Suprapubic skin (tissue), 4 donors: ENCODE data around the gene MST1R. TPM values are rescaled to one million over a fixed set of nuclear protein-coding genes. Genes with fewer than 3 reads are reported as not detected.

ENCODE experiments used
- DNase-seq, 2 donors: peaks; one replicate each; pipeline ENCODE4 v3.0.0-alpha.2; 2019; ENCODE audit warnings: low spot score in 2 of 2
- H3K27ac ChIP-seq: fragments of 200-600 bp; sonication (generic); one replicate; pipeline ENCODE4 v1.5.1; 2019
- H3K27me3 ChIP-seq: fragments of 200-600 bp; sonication (generic); one replicate; pipeline ENCODE4 v1.5.1; 2019
- H3K36me3 ChIP-seq: fragments of 200-600 bp; sonication (generic); one replicate; pipeline ENCODE4 v1.5.1; 2019
- H3K4me1 ChIP-seq: fragments of 200-600 bp; sonication (generic); one replicate; pipeline ENCODE4 v1.5.1; 2019
- H3K4me3 ChIP-seq: fragments of 200-600 bp; sonication (generic); one replicate; pipeline ENCODE4 v1.5.1; 2019; ENCODE audit warnings: mild to moderate bottlenecking
- H3K9me3 ChIP-seq: fragments of 200-600 bp; sonication (generic); one replicate; pipeline ENCODE4 v1.5.1; 2019
- CTCF ChIP-seq, 2 donors: fragments of 200-600 bp in 1 of 2; fragments of 450-650 bp in 1 of 2; sonication (generic) in 1 of 2; IDR thresholded peaks; one replicate each; pipeline ENCODE4 v1.5.1; 2016 to 2019; ENCODE audit warnings: antibody characterized with exemption in 2 of 2, mild to moderate bottlenecking in 1 of 2, moderate library complexity in 1 of 2
- EP300 ChIP-seq: sonication (generic); formaldehyde crosslinking; IDR thresholded peaks from one replicate; pipeline ENCODE4 v1.6.1; 2017; ENCODE audit warnings: antibody characterized with exemption
- POLR2A ChIP-seq, 2 donors: fragments of 450-650 bp; IDR thresholded peaks; one replicate each; pipeline ENCODE4 v1.6.1; 2017; ENCODE audit warnings: antibody characterized with exemption in 2 of 2, mild to moderate bottlenecking in 2 of 2, moderate library complexity in 2 of 2
- POLR2AphosphoS5 ChIP-seq, 3 donors: sonication (generic); formaldehyde crosslinking; IDR thresholded peaks; one replicate each; pipeline ENCODE4 v1.6.1; 2017; ENCODE audit warnings: antibody characterized with exemption in 3 of 3
- WGBS: methylation state at CpG from one replicate; pipeline ENCODE4 v1.1.5; 2018; 5-methylcytosine and 5-hydroxymethylcytosine counted together
- total RNA-seq, 4 donors: library from RNA; depleted of rRNA; stranded (reverse); fragments of >200 nt; gene quantifications; one replicate each; pipeline ENCODE4 v1.1.0, GENCODE V29; 2016

Gene MST1R
- total RNA-seq, 4 donors from 2014 or later = 37.7 to 129 (median 53.8) TPM

GRCh38 chr3:49929291-49930167, 25.9 kb upstream of the MST1R start, which contains the start of gene MON1A:
Gene MON1A (minus strand): TSS chr3:49929811. CDS start chr3:49913346, 16,465 bp downstream.
- peaks cover 22% of the 10 kb centered on the region for H3K4me1 ChIP-seq
- H3K27ac ChIP-seq = peak within 1 kb of the TSS; percentile 74
- H3K9me3 ChIP-seq = no peaks in the 10 kb centered on the region
- H3K36me3 ChIP-seq = no peaks in the 10 kb centered on the region
- H3K4me3 ChIP-seq = peak within 1 kb of the TSS; percentile 90
- peak; percentile 98 for DNase-seq
- under 1% methylated on average over 33 of the region's 56 CpGs for WGBS
- H3K27me3 ChIP-seq = no peaks in the 10 kb centered on the region
- TF ChIP-seq CTCF (IDR thresholded peaks at IDR 0.05) (no peak), POLR2AphosphoS5 (IDR thresholded peaks at IDR 0.05) (peak in 2 of 3 donors; percentile 31 to 43)

GRCh38 chr3:49928481-49929017, 24.9 kb upstream of the MST1R start:
- no peak overlapping the region for H3K27ac ChIP-seq
- no peak for DNase-seq

DNA sequence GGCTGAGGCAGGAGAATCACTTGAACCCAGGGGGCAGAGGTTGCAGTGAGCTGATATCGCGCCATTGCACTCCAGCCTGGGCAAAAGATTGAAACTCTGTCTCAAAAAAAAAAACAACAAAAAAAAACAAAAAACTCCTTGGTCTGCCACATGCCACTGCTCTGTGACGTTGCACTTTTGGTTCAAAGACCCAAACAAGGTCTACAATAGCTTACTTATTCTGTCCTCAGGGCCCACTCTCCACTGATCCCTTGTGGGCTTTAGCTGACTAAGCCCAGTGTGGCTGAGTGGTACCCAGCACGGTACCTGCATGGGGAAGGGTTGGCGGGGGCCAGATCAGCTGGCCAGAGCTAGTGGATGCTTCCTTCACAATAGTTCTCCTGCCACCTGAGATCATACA, 24.1 kb upstream of the MST1R start:
- 92% methylated on average over 4 of the region's 5 CpGs for WGBS
- Histone ChIP-seq H3K36me3 (no peaks in the 10 kb centered on the region), H3K27me3 (no peaks in the 10 kb centered on the region), H3K4me3 (no peak overlapping the region), H3K9me3 (no peaks in the 10 kb centered on the region), H3K4me1 (peaks cover 22% of the 10 kb centered on the region), H3K27ac (no peak overlapping the region)
- no peak for DNase-seq
- TF ChIP-seq CTCF (IDR thresholded peaks at IDR 0.05) (no peak), POLR2A (IDR thresholded peaks at IDR 0.05) (no peak), EP300 (no peak), POLR2AphosphoS5 (IDR thresholded peaks at IDR 0.05) (no peak)

More at GRCh38 chr3:49928481-49929017, 24.9 kb upstream of the MST1R start:
- Histone ChIP-seq H3K27me3 (no peaks in the 10 kb centered on the region), H3K4me1 (peaks cover 22% of the 10 kb centered on the region), H3K4me3 (peak overlapping the region; percentile 90), H3K9me3 (no peaks in the 10 kb centered on the region), H3K36me3 (no peaks in the 10 kb centered on the region)
- TF ChIP-seq POLR2AphosphoS5 (IDR thresholded peaks at IDR 0.05) = no peak
- TF ChIP-seq POLR2A (IDR thresholded peaks at IDR 0.05) = no peak
- TF ChIP-seq EP300 = no peak
- no peak for TF ChIP-seq CTCF (IDR thresholded peaks at IDR 0.05)
- 81% methylated on average over 5 of the region's 5 CpGs for WGBS

DNA sequence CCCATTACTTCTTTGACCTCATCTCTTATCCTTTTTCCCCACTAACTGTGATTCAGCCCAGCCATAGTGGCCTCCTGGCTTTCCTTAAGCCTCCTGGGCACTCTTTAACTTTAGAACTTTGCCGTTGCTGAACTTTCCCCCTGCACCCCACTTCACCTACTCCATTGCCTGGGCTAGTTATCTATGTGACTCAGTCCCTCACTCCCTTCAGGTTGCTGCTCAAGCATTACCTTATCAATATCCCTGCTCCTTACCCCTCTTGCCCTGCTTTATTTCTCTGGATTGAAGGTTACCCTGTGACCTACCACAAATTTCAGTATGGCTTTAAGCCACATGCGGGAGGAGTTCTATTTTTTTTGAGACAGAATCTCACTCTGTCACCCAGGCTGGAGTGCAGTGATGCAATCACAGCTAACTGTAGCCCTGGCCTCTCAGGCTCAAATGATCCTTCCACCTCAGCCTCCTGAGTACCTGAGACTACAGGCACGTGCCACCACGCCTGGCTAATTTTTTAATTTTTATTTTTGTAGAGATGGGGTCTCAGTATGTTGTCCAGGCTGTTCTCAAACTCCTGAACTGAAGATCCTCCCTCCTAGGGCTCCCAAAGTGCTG, 22.6 kb upstream of the MST1R start:
- TF ChIP-seq POLR2AphosphoS5 (IDR thresholded peaks at IDR 0.05) (no peak), POLR2A (IDR thresholded peaks at IDR 0.05) (no peak), CTCF (IDR thresholded peaks at IDR 0.05) (no peak), EP300 (no peak)
- H3K4me1 ChIP-seq = peaks cover 22% of the 10 kb centered on the region
- WGBS = 89% methylated on average over 4 of the region's 4 CpGs
- H3K36me3 ChIP-seq = no peaks in the 10 kb centered on the region
- H3K27ac ChIP-seq = no peak overlapping the region
- no peak overlapping the region for H3K4me3 ChIP-seq
- no peaks in the 10 kb centered on the region for H3K27me3 ChIP-seq
- DNase-seq = no peak
- H3K9me3 ChIP-seq = no peaks in the 10 kb centered on the region

- Histone ChIP-seq H3K27ac (no peak overlapping the region), H3K4me3 (no peak overlapping the region), H3K27me3 (no peaks in the 10 kb centered on the region), H3K4me1 (peaks cover 20% of the 10 kb centered on the region), H3K9me3 (no peaks in the 10 kb centered on the region), H3K36me3 (no peaks in the 10 kb centered on the region)
- no peak for DNase-seq
- TF ChIP-seq EP300 (no peak), CTCF (IDR thresholded peaks at IDR 0.05) (no peak), POLR2AphosphoS5 (IDR thresholded peaks at IDR 0.05) (no peak), POLR2A (IDR thresholded peaks at IDR 0.05) (no peak)
- 87% methylated on average over 2 of the region's 2 CpGs for WGBS
Observed at GRCh38 chr3:49925485-49925884, 21.8 kb upstream of the MST1R start.
